K562 (cell line): Measurements from ENCODE around the gene ANKRD13B. TPM values are rescaled to one million over a fixed set of nuclear protein-coding genes. Genes with fewer than 3 reads are reported as not detected.

Experiments
- ATAC-seq: fragments of 200-7000 bp; cut with Tn5 transposase; 3 replicates; pipeline ENCODE4 v1.9.1; 2020; ENCODE audit warnings: moderate library complexity
- BruUV-seq: library from RNA; stranded (reverse); fragments of 400-500 nt; replicated peaks from 2 replicates; lab custom pipeline; 2021; lab: Mats Ljungman, UMichigan
- CTCF ChIA-PET: fragments of 300-600 bp; formaldehyde crosslinking; extraction: SDS; loops from one replicate; lab custom pipeline; 2021; ENCODE audit warnings: low intra/inter-chr PET ratio; lab: Yijun Ruan, JAX
- POLR2A ChIA-PET: fragments of 300-600, 350-650 bp; sonication (Branson Sonifier 250); formaldehyde crosslinking; extraction: SDS; loops from one replicate; lab custom pipeline; 2021; ENCODE audit warnings: antibody characterized with exemption, inconsistent platforms; lab: Yijun Ruan, JAX
- DNase-seq, 4 experiments: peaks; one replicate each; pipeline versions ENCODE4 v3.0.0 to v3.0.0-alpha.2; 2011 to 2018; ENCODE audit warnings: low spot score in 3 of 4, mixed read lengths in 3 of 4; ENCODE audit errors: extremely low read depth in 1 of 4
- FAIRE-seq: peaks from 2 replicates; lab custom pipeline; 2011; peaks lifted over from hg19 to GRCh38; lab: Jason Lieb, UNC
- H2AFZ ChIP-seq: 2 replicates; pipeline ENCODE4 v1.6.0; 2011; ENCODE audit warnings: low read depth, low read length, control low read depth, inconsistent platforms
- H3K27ac ChIP-seq: fragments of 200-600 bp; 3 replicates; pipeline ENCODE4 v1.8.0; 2011; ENCODE audit warnings: low read depth, mild to moderate bottlenecking, control low read depth, inconsistent platforms, low read length, moderate library complexity, mixed read lengths; ENCODE audit errors: extremely low read depth
- H3K27me3 ChIP-seq, 2 experiments: fragments of 300-600 bp in 1 of 2; 2 replicates in 1 of 2; 3 replicates in 1 of 2; pipeline versions ENCODE4 v1.6.0 to v1.8.0; 2011; ENCODE audit warnings: inconsistent platforms in 2 of 2, low read length in 2 of 2, mild to moderate bottlenecking in 1 of 2, mixed read lengths in 1 of 2, moderate library complexity in 1 of 2; ENCODE audit not compliant: control insufficient read depth in 2 of 2, insufficient read depth in 2 of 2
- H3K36me3 ChIP-seq: fragments of 300-600 bp; 3 replicates; pipeline ENCODE4 v1.8.0; 2011; ENCODE audit warnings: mild to moderate bottlenecking, low read length, inconsistent platforms; ENCODE audit not compliant: control insufficient read depth, insufficient read depth
- H3K4me1 ChIP-seq, 2 experiments: fragments of 200-600 bp in 1 of 2; replicated peaks in 1 of 2; 2 replicates in 1 of 2; 3 replicates in 1 of 2; pipeline versions ENCODE4 v1.5.1 to v1.8.0; 2011; ENCODE audit warnings: inconsistent platforms in 2 of 2, low read length in 2 of 2, mild to moderate bottlenecking in 1 of 2, mixed read lengths in 1 of 2, moderate library complexity in 1 of 2; ENCODE audit not compliant: control insufficient read depth in 2 of 2, insufficient read depth in 2 of 2
- H3K4me2 ChIP-seq: 2 replicates; pipeline ENCODE4 v1.6.1; 2011; ENCODE audit warnings: low read length, control low read depth, inconsistent platforms, mixed read lengths; ENCODE audit not compliant: insufficient read depth
- H3K4me3 ChIP-seq: fragments of 200-600 bp; sonication (generic), shearing (Covaris generic); 2 replicates; pipeline ENCODE4 v1.5.1; 2016; ENCODE audit warnings: control low read depth, inconsistent platforms
- H3K79me2 ChIP-seq: fragments of 200-600 bp; 3 replicates; pipeline ENCODE4 v1.8.0; 2011; ENCODE audit warnings: low read length, inconsistent platforms; ENCODE audit not compliant: control insufficient read depth, insufficient read depth
- H3K9ac ChIP-seq, 2 experiments: 2 replicates each; pipeline versions ENCODE4 v1.6.0 to v1.6.1; 2011; ENCODE audit warnings: low read depth in 2 of 2, low read length in 2 of 2, control low read depth in 1 of 2, inconsistent platforms in 1 of 2, mild to moderate bottlenecking in 1 of 2, mixed read lengths in 1 of 2; ENCODE audit not compliant: insufficient read depth in 1 of 2
- H3K9me1 ChIP-seq: one replicate; pipeline ENCODE4 v1.6.0; 2011; ENCODE audit warnings: inconsistent platforms, mild to moderate bottlenecking, low read length, moderate library complexity; ENCODE audit not compliant: control insufficient read depth, insufficient read depth
- H3K9me3 ChIP-seq: replicated peaks from 2 replicates; pipeline ENCODE4 v1.5.1; 2011; ENCODE audit warnings: low read depth, low read length, inconsistent platforms; ENCODE audit not compliant: control insufficient read depth, insufficient read depth
- H4K20me1 ChIP-seq: replicated peaks from 2 replicates; pipeline ENCODE4 v1.6.1; 2011; ENCODE audit warnings: low read length, inconsistent platforms, mixed read lengths; ENCODE audit not compliant: control insufficient read depth, insufficient read depth
- C11orf30 ChIP-seq: fragments of 450-650 bp; IDR thresholded peaks from 2 replicates; pipeline ENCODE4 v1.6.1; 2016; ENCODE audit warnings: low read depth, mild to moderate bottlenecking
- FOXA1 ChIP-seq: fragments of 450-650 bp; IDR thresholded peaks from 2 replicates; pipeline ENCODE4 v1.6.1; 2016; ENCODE audit warnings: mild to moderate bottlenecking, borderline replicate concordance
- FOXA3 ChIP-seq, 2 experiments: fragments of 450-650 bp in 1 of 2; sonication (generic) in 1 of 2; formaldehyde crosslinking; IDR thresholded peaks in 1 of 2; conservative IDR thresholded peaks in 1 of 2; 2 replicates each; pipeline versions ENCODE4 v1.4.0 to v1.8.0; 2020 to 2022; ENCODE audit warnings: mild to moderate bottlenecking in 2 of 2, missing genetic modification reagents in 1 of 2
- HDAC8 ChIP-seq: fragments of 450-650 bp; IDR thresholded peaks from 2 replicates; pipeline ENCODE4 v1.6.1; 2016; ENCODE audit warnings: mild to moderate bottlenecking, missing genetic modification characterization, moderate library complexity, missing compliant biosample characterization
- HDGF ChIP-seq: fragments of 450-650 bp; IDR thresholded peaks from 2 replicates; pipeline ENCODE4 v1.6.1; 2016
- SFPQ ChIP-seq: fragments of 200-400 bp; formaldehyde crosslinking; IDR thresholded peaks from 2 replicates; pipeline ENCODE4 v1.6.1; 2017; ENCODE audit warnings: mild to moderate bottlenecking, low read depth, low read length, moderate library complexity
- TAL1 ChIP-seq: fragments of 450-650 bp; IDR thresholded peaks from 2 replicates; pipeline ENCODE4 v1.6.1; 2016; ENCODE audit warnings: mild to moderate bottlenecking
- TCF7 ChIP-seq: sonication (generic); IDR thresholded peaks from 2 replicates; pipeline ENCODE4 v1.6.1; 2016; ENCODE audit warnings: antibody characterized with exemption, borderline replicate concordance
- ZBED1 ChIP-seq: IDR thresholded peaks from 2 replicates; pipeline ENCODE4 v1.6.1; 2014
- WGBS: fragments of 100-300 bp; shearing (Covaris generic); methylation state at CpG from one replicate; pipeline ENCODE4 v1.1.6; 2016; ENCODE audit warnings: low coverage, mixed read lengths; ENCODE audit not compliant: insufficient coverage; ENCODE audit errors: missing lambda C conversion rate; 5-methylcytosine and 5-hydroxymethylcytosine counted together
- in situ Hi-C: fragments of 300-500 bp; cut with MboI; formaldehyde crosslinking; loops from 4 replicates; pipeline ENCODE4 v1.15.0; 2018; ENCODE audit warnings: inconsistent platforms, mixed read lengths
- intact Hi-C: fragments of 100-400 bp; cut with micrococcal nuclease; formaldehyde crosslinking; loops from 2 replicates; pipeline ENCODE4 v1.14.2; 2022
- polyA plus RNA-seq, 8 experiments: library from polyadenylated mRNA; depleted of rRNA in 4 of 8; stranded (reverse) in 5 of 8; unstranded in 3 of 8; fragments of >200 nt; fragmentation: Nextera tagmentation in 2 of 8; fragmentation: Illumina TruSeq in 1 of 8; extraction: Ambion mirVana in 2 of 8; extraction: Trizol in 1 of 8; gene quantifications; 2 replicates each; pipeline versions ENCODE4 v1.2.1 to v1.2.3, GENCODE V29; 2011 to 2014; ENCODE audit warnings: inconsistent platforms in 1 of 8, missing spikeins in 1 of 8
- total RNA-seq, 7 experiments: library from RNA; depleted of rRNA in 6 of 7; stranded (reverse); fragments of >200 nt in 6 of 7; fragmentation: Illumina TruSeq in 2 of 7; extraction: Trizol in 2 of 7; gene quantifications; 2 replicates each; pipeline versions ENCODE4 v1.2.1 to v1.2.3, GENCODE V29; 2011 to 2021; ENCODE audit warnings: low replicate concordance in 1 of 7

Gene ANKRD13B
- total and polyA plus RNA-seq, 9 of the 15 experiments (the other 6 are each of a cell fraction or from before 2014, with no cell fraction given) = 0.15 to 28.1 (median 4.6) TPM

- H4K20me1 ChIP-seq = no peaks in the 10 kb centered on the region
Observed at GRCh38 chr17:29628644-29629043, 35.7 kb downstream of the ANKRD13B start.

More at GRCh38 chr17:29628644-29629043, 35.7 kb downstream of the ANKRD13B start:
- TF ChIP-seq C11orf30 (no peak), ZBED1 (no peak), FOXA3 (CRISPR knock-in tag; conservative IDR thresholded peaks at IDR 0.05 in 1 of 2, IDR thresholded peaks at IDR 0.05 in 1 of 2) (no peak), SFPQ (no peak), TCF7 (no peak), HDAC8 (tag) (no peak), FOXA1 (no peak), HDGF (no peak), TAL1 (no peak)
- Histone ChIP-seq H3K4me1 (peaks cover 0 to 1% of the 10 kb centered on the region in 2 experiments; a peak in 2 of 5 replicates), H3K27me3 (no peaks in the 10 kb centered on the region), H3K27ac (no peak overlapping the region), H3K9ac (no peak overlapping the region), H3K79me2 (no peaks in the 10 kb centered on the region), H3K4me3 (no peak overlapping the region), H3K36me3 (peaks cover 11% of the 10 kb centered on the region; the same call in 2 of the 3 replicates), H3K9me1 (no peaks in the 10 kb centered on the region), H3K4me2 (no peak overlapping the region), H2AFZ (no peak overlapping the region), H3K9me3 (no peaks in the 10 kb centered on the region)
- ChIA-PET CTCF (no interaction called here), POLR2A (interaction anchor here (0.6 to 1.9 kb wide), 3 partner anchors 11 to 527 kb away, joined by 3 to 5 read pairs (median 3); no protein-coding TSS in a partner anchor)
- in situ Hi-C loops (no loop called here), intact Hi-C loops (no loop called here)
- 4% methylated on average over 2 of the region's 2 CpGs for WGBS
- FAIRE-seq = no peak
- no peak for ATAC-seq
- DNase-seq = no peak
- BruUV-seq = no TSS peak
